K562 (cell line): ENCODE measurements around the gene ZNF649. TPM values are rescaled to one million over a fixed set of nuclear protein-coding genes. Genes with fewer than 3 reads are reported as not detected.
A peak's percentile ranks its signal among the peaks of the same experiment; 100 is the strongest.

Experiments
- ATAC-seq: fragments of 200-7000 bp; cut with Tn5 transposase; 3 replicates; pipeline ENCODE4 v1.9.1; 2020; ENCODE audit warnings: moderate library complexity
- BruUV-seq: library from RNA; stranded (reverse); fragments of 400-500 nt; replicated peaks from 2 replicates; lab custom pipeline; 2021; lab: Mats Ljungman, UMichigan
- CTCF ChIA-PET: fragments of 300-600 bp; formaldehyde crosslinking; extraction: SDS; loops from one replicate; lab custom pipeline; 2021; ENCODE audit warnings: low intra/inter-chr PET ratio; lab: Yijun Ruan, JAX
- POLR2A ChIA-PET: fragments of 300-600, 350-650 bp; sonication (Branson Sonifier 250); formaldehyde crosslinking; extraction: SDS; loops from one replicate; lab custom pipeline; 2021; ENCODE audit warnings: antibody characterized with exemption, inconsistent platforms; lab: Yijun Ruan, JAX
- DNase-seq, 4 experiments: peaks; one replicate each; pipeline versions ENCODE4 v3.0.0 to v3.0.0-alpha.2; 2011 to 2018; ENCODE audit warnings: low spot score in 3 of 4, mixed read lengths in 3 of 4; ENCODE audit errors: extremely low read depth in 1 of 4
- FAIRE-seq: peaks from 2 replicates; lab custom pipeline; 2011; peaks lifted over from hg19 to GRCh38; lab: Jason Lieb, UNC
- H2AFZ ChIP-seq: 2 replicates; pipeline ENCODE4 v1.6.0; 2011; ENCODE audit warnings: low read depth, low read length, control low read depth, inconsistent platforms
- H3K27ac ChIP-seq: fragments of 200-600 bp; 3 replicates; pipeline ENCODE4 v1.8.0; 2011; ENCODE audit warnings: low read depth, mild to moderate bottlenecking, control low read depth, inconsistent platforms, low read length, moderate library complexity, mixed read lengths; ENCODE audit errors: extremely low read depth
- H3K27me3 ChIP-seq, 2 experiments: fragments of 300-600 bp in 1 of 2; 2 replicates in 1 of 2; 3 replicates in 1 of 2; pipeline versions ENCODE4 v1.6.0 to v1.8.0; 2011; ENCODE audit warnings: inconsistent platforms in 2 of 2, low read length in 2 of 2, mild to moderate bottlenecking in 1 of 2, mixed read lengths in 1 of 2, moderate library complexity in 1 of 2; ENCODE audit not compliant: control insufficient read depth in 2 of 2, insufficient read depth in 2 of 2
- H3K36me3 ChIP-seq: fragments of 300-600 bp; 3 replicates; pipeline ENCODE4 v1.8.0; 2011; ENCODE audit warnings: mild to moderate bottlenecking, low read length, inconsistent platforms; ENCODE audit not compliant: control insufficient read depth, insufficient read depth
- H3K4me1 ChIP-seq, 2 experiments: fragments of 200-600 bp in 1 of 2; replicated peaks in 1 of 2; 2 replicates in 1 of 2; 3 replicates in 1 of 2; pipeline versions ENCODE4 v1.5.1 to v1.8.0; 2011; ENCODE audit warnings: inconsistent platforms in 2 of 2, low read length in 2 of 2, mild to moderate bottlenecking in 1 of 2, mixed read lengths in 1 of 2, moderate library complexity in 1 of 2; ENCODE audit not compliant: control insufficient read depth in 2 of 2, insufficient read depth in 2 of 2
- H3K4me2 ChIP-seq: 2 replicates; pipeline ENCODE4 v1.6.1; 2011; ENCODE audit warnings: low read length, control low read depth, inconsistent platforms, mixed read lengths; ENCODE audit not compliant: insufficient read depth
- H3K4me3 ChIP-seq: fragments of 200-600 bp; sonication (generic), shearing (Covaris generic); 2 replicates; pipeline ENCODE4 v1.5.1; 2016; ENCODE audit warnings: control low read depth, inconsistent platforms
- H3K79me2 ChIP-seq: fragments of 200-600 bp; 3 replicates; pipeline ENCODE4 v1.8.0; 2011; ENCODE audit warnings: low read length, inconsistent platforms; ENCODE audit not compliant: control insufficient read depth, insufficient read depth
- H3K9ac ChIP-seq, 2 experiments: 2 replicates each; pipeline versions ENCODE4 v1.6.0 to v1.6.1; 2011; ENCODE audit warnings: low read depth in 2 of 2, low read length in 2 of 2, control low read depth in 1 of 2, inconsistent platforms in 1 of 2, mild to moderate bottlenecking in 1 of 2, mixed read lengths in 1 of 2; ENCODE audit not compliant: insufficient read depth in 1 of 2
- H3K9me1 ChIP-seq: one replicate; pipeline ENCODE4 v1.6.0; 2011; ENCODE audit warnings: inconsistent platforms, mild to moderate bottlenecking, low read length, moderate library complexity; ENCODE audit not compliant: control insufficient read depth, insufficient read depth
- H3K9me3 ChIP-seq: replicated peaks from 2 replicates; pipeline ENCODE4 v1.5.1; 2011; ENCODE audit warnings: low read depth, low read length, inconsistent platforms; ENCODE audit not compliant: control insufficient read depth, insufficient read depth
- H4K20me1 ChIP-seq: replicated peaks from 2 replicates; pipeline ENCODE4 v1.6.1; 2011; ENCODE audit warnings: low read length, inconsistent platforms, mixed read lengths; ENCODE audit not compliant: control insufficient read depth, insufficient read depth
- CBX3 ChIP-seq, 2 experiments: IDR thresholded peaks; 1 replicate in 1 of 2; 2 replicates in 1 of 2; pipeline ENCODE4 v1.6.1; 2012; ENCODE audit warnings: inconsistent platforms in 2 of 2, low read length in 2 of 2, borderline replicate concordance in 1 of 2, control low read depth in 1 of 2
- MCM5 ChIP-seq: fragments of 450-650 bp; IDR thresholded peaks from 2 replicates; pipeline ENCODE4 v1.6.1; 2016; ENCODE audit warnings: low read depth
- PHB2 ChIP-seq: fragments of 450-650 bp; IDR thresholded peaks from 2 replicates; pipeline ENCODE4 v1.6.1; 2017; ENCODE audit warnings: low read depth
- SIN3A ChIP-seq, 2 experiments: fragments of 150-350 bp in 1 of 2; IDR thresholded peaks; 2 replicates each; pipeline ENCODE4 v1.6.1; 2011 to 2016; ENCODE audit warnings: borderline replicate concordance in 2 of 2, low read depth in 2 of 2, low read length in 2 of 2, mild to moderate bottlenecking in 2 of 2, moderate library complexity in 2 of 2; ENCODE audit not compliant: control insufficient read depth in 1 of 2
- SMAD3 ChIP-seq: fragments of 450-650 bp; formaldehyde crosslinking; conservative IDR thresholded peaks from 2 replicates; pipeline ENCODE4 v1.4.0; 2020; ENCODE audit warnings: mild to moderate bottlenecking
- SUPT5H ChIP-seq: fragments of 450-650 bp; IDR thresholded peaks from 2 replicates; pipeline ENCODE4 v1.6.1; 2016
- ZNF584 ChIP-seq: fragments of 200-800 bp; sonication (Bioruptor generic); IDR thresholded peaks from 2 replicates; pipeline ENCODE4 v1.6.1; 2016; ENCODE audit warnings: low read depth, mild to moderate bottlenecking, missing genetic modification characterization, missing compliant biosample characterization
- WGBS: fragments of 100-300 bp; shearing (Covaris generic); methylation state at CpG from one replicate; pipeline ENCODE4 v1.1.6; 2016; ENCODE audit warnings: low coverage, mixed read lengths; ENCODE audit not compliant: insufficient coverage; ENCODE audit errors: missing lambda C conversion rate; 5-methylcytosine and 5-hydroxymethylcytosine counted together
- in situ Hi-C: fragments of 300-500 bp; cut with MboI; formaldehyde crosslinking; loops from 4 replicates; pipeline ENCODE4 v1.15.0; 2018; ENCODE audit warnings: inconsistent platforms, mixed read lengths
- intact Hi-C: fragments of 100-400 bp; cut with micrococcal nuclease; formaldehyde crosslinking; loops from 2 replicates; pipeline ENCODE4 v1.14.2; 2022
- polyA plus RNA-seq, 8 experiments: library from polyadenylated mRNA; depleted of rRNA in 4 of 8; stranded (reverse) in 5 of 8; unstranded in 3 of 8; fragments of >200 nt; fragmentation: Nextera tagmentation in 2 of 8; fragmentation: Illumina TruSeq in 1 of 8; extraction: Ambion mirVana in 2 of 8; extraction: Trizol in 1 of 8; gene quantifications; 2 replicates each; pipeline versions ENCODE4 v1.2.1 to v1.2.3, GENCODE V29; 2011 to 2014; ENCODE audit warnings: inconsistent platforms in 1 of 8, missing spikeins in 1 of 8
- total RNA-seq, 7 experiments: library from RNA; depleted of rRNA in 6 of 7; stranded (reverse); fragments of >200 nt in 6 of 7; fragmentation: Illumina TruSeq in 2 of 7; extraction: Trizol in 2 of 7; gene quantifications; 2 replicates each; pipeline versions ENCODE4 v1.2.1 to v1.2.3, GENCODE V29; 2011 to 2021; ENCODE audit warnings: low replicate concordance in 1 of 7
- TF ChIP-seq, protein P1 (sequence below): fragments of 250-450 bp; sonication (Bioruptor Pico); IDR thresholded peaks from 2 replicates; pipeline ENCODE4 v1.5.0; 2021
- TF ChIP-seq, protein P2 (sequence below): IDR thresholded peaks from 3 replicates; pipeline ENCODE4 v1.6.1; 2011; ENCODE audit warnings: borderline replicate concordance, mild to moderate bottlenecking; ENCODE audit not compliant: insufficient read length, insufficient read depth
- TF ChIP-seq, protein P3 (sequence below): fragments of 450-650 bp; IDR thresholded peaks from 2 replicates; pipeline ENCODE4 v1.6.1; 2017; ENCODE audit warnings: antibody characterized with exemption

ZNF649 gene
- total and polyA plus RNA-seq, 9 of the 15 experiments (the other 6 are each of a cell fraction or from before 2014, with no cell fraction given), result 1.4 to 14.9 (median 8.3) TPM

- Histone ChIP-seq H3K4me2 (no peak overlapping the region), H4K20me1 (no peaks in the 10 kb centered on the region), H3K9me1 (no peaks in the 10 kb centered on the region), H3K9ac (no peak overlapping the region), H3K27me3 (no peaks in the 10 kb centered on the region), H3K36me3 (peaks cover 33% of the 10 kb centered on the region), H3K9me3 (peaks cover 30% of the 10 kb centered on the region), H2AFZ (no peak overlapping the region), H3K4me3 (no peak overlapping the region), H3K4me1 (peaks cover 0 to 3% of the 10 kb centered on the region in 2 experiments; a peak in 1 of 5 replicates), H3K79me2 (no peaks in the 10 kb centered on the region), H3K27ac (no peak overlapping the region)
- CTCF ChIA-PET, result no interaction called here
- in situ Hi-C loops, result no loop called here
- BruUV-seq, result no TSS peak
- POLR2A ChIA-PET, result no interaction called here
- DNase-seq, result no peak
- WGBS, result 25% methylated on average over 7 of the region's 7 CpGs
- FAIRE-seq, result no peak
- intact Hi-C loops, result no loop called here
- no peak for ATAC-seq
- TF ChIP-seq, protein P1, sequence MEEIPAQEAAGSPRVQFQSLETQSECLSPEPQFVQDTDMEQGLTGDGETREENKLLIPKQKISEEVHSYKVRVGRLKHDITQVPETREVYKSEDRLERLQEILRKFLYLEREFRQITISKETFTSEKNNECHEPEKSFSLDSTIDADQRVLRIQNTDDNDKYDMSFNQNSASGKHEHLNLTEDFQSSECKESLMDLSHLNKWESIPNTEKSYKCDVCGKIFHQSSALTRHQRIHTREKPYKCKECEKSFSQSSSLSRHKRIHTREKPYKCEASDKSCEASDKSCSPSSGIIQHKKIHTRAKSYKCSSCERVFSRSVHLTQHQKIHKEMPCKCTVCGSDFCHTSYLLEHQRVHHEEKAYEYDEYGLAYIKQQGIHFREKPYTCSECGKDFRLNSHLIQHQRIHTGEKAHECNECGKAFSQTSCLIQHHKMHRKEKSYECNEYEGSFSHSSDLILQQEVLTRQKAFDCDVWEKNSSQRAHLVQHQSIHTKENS, result no peak
- TF ChIP-seq ZNF584 (CRISPR knock-in tag) (no peak), CBX3 (IDR thresholded peaks at IDR 0.05; ENCODE audit: borderline replicate concordance in 1 of 2, low read length in 2 of 2) (peak in 1 of 2 experiments; percentile 20; a peak in 1 of 3 replicates), PHB2 (no peak), SUPT5H (no peak), SMAD3 (CRISPR knock-in tag) (no peak), MCM5 (no peak), SIN3A (IDR thresholded peaks at IDR 0.05; ENCODE audit: borderline replicate concordance in 2 of 2, control insufficient read depth in 1 of 2, low read depth in 2 of 2, low read length in 2 of 2) (no peak)
- TF ChIP-seq, protein P2, sequence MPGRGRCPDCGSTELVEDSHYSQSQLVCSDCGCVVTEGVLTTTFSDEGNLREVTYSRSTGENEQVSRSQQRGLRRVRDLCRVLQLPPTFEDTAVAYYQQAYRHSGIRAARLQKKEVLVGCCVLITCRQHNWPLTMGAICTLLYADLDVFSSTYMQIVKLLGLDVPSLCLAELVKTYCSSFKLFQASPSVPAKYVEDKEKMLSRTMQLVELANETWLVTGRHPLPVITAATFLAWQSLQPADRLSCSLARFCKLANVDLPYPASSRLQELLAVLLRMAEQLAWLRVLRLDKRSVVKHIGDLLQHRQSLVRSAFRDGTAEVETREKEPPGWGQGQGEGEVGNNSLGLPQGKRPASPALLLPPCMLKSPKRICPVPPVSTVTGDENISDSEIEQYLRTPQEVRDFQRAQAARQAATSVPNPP, result no peak
- TF ChIP-seq, protein P3, sequence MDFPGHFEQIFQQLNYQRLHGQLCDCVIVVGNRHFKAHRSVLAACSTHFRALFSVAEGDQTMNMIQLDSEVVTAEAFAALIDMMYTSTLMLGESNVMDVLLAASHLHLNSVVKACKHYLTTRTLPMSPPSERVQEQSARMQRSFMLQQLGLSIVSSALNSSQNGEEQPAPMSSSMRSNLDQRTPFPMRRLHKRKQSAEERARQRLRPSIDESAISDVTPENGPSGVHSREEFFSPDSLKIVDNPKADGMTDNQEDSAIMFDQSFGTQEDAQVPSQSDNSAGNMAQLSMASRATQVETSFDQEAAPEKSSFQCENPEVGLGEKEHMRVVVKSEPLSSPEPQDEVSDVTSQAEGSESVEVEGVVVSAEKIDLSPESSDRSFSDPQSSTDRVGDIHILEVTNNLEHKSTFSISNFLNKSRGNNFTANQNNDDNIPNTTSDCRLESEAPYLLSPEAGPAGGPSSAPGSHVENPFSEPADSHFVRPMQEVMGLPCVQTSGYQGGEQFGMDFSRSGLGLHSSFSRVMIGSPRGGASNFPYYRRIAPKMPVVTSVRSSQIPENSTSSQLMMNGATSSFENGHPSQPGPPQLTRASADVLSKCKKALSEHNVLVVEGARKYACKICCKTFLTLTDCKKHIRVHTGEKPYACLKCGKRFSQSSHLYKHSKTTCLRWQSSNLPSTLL, result no peak
These were observed 40.2 kb upstream of the ZNF649 start for GRCh38 chr19:51944798-51945552.
